SW480 (cell line): Measurements from ENCODE around the gene DTNA.
A peak's percentile ranks its signal among the peaks of the same experiment; 100 is the strongest.
"Not testable (repeated sequence)": the region's sequence is repeated elsewhere in the genome, so short reads cannot be mapped to it uniquely, and the experiment has no call there.

Experiments used
- DNase-seq: peaks from one replicate; pipeline ENCODE4 v3.0.0-alpha.2; 2016; ENCODE audit warnings: low spot score

DTNA gene

DNA sequence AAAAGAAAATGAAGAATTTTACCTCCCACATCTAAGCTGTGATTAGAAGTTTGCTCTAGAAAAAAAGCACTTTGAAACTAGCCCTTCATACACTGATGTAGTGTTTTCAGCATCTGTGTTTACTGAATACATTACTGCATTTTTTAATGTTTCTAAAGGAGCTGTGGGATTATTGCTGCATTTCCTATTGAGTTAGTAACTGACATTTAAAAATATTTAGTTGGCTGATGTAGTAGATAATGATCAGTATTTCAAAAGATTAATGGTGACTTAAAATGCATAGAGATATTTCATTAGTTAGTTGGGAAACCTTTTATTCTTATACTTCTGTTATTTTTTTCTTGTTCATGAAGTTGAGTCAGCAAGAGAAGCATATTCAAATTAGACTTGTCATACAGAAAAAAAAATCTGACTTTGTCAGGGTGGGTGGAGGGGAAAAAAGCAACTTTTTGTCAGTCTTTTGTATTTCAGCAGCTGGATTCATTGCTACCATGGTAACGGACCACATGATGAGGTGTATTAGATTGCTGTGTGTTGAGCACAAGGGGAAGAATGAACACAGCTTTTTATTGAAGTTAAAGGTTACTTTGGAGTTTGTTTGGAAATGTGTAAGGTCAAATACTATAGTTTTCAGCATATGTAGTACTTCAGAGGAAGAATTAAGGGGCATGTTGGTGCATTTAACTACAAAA lies at the start of gene DTNA:
DTNA (plus strand) TSS at position 549 of the 692 bp plus-strand sequence. CDS start 45,679 bp downstream, outside the sequence.
- DNase-seq, result peak; percentile 1

DNA sequence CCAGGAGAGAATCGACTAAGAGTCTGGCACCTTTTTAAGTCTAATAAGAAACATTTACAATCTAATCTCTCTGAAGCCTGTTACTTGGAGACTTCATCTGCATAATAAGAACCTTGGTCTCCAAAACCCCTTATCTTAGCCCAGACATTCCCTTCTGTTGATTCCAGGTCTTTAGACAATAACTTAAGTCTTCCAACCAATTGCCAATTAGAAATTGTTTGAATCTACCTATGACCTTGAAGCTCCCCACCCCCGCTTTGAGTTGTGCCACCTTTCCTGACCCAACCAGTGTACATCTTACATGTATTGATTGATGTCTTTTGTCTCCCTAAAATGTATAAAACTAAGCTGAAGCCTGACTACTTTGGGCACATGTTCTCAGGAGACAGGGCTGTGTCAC lies 49.5 kb upstream of the DTNA start:
- no peak for DNase-seq

DNA sequence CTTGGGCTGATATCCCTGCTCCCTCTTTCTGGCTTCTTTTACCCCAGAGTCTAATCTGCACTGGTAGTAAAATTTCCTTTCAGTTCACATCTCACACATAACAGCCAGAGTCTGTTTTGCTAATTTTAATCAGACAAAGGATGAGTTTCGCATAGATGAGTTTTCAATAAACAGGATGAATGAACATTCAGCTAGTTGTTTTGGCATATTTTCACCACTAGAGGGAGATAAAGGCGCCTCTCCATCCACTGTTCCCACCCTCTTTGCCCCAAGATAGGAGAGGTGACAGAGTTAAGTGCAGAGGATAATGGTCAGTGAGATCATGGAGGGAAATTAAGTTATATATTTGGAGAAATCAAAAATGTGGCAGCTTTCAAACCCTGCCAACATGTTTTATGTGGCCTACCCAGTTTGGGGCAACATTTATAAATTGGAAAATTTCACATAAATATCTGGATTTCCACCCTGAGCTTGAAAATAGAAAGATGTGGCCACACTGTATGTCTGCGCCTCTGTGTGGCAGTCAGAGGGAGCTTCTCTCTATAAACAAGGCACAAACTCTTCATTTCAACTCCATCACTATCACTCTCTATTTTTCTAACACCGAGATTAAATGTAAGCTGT lies 48.5 kb upstream of the DTNA start:
- peak; percentile 33 for DNase-seq

DNA sequence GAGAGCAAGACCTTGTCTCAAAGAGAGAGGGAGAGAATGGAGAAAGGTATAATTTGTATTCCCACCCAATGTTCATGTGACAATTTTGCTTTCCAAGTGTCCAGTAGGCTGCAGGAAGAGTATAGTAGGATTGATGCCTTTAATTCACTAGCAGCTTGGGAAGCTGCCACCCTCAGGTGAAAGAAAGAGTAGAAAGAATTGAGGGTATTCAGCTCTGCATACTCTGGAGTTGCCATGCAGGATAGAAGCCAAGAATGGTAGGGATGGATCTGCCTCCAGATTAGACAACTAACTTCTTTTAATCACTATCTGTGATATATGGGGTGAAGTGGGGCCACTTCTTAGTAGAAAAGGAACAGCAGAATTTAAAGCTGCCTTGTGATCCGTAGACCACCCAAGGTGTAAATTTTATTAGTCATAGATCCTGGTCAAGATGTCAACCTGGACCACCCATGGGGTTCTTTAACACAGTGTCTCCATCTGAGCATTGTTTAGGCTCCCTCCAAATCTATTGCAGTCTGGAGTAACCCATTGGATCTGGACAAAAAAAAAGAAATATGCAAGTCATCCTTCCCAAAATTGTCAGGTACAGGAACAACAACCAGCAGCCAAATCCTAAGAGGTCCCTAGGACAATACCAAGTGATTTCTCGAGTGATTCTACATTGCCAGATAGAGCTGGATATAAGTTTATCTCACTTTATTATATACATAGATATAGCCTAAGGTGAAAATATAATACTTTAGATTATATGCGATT lies 33.1 kb upstream of the DTNA start:
- DNase-seq, result no peak

DNA sequence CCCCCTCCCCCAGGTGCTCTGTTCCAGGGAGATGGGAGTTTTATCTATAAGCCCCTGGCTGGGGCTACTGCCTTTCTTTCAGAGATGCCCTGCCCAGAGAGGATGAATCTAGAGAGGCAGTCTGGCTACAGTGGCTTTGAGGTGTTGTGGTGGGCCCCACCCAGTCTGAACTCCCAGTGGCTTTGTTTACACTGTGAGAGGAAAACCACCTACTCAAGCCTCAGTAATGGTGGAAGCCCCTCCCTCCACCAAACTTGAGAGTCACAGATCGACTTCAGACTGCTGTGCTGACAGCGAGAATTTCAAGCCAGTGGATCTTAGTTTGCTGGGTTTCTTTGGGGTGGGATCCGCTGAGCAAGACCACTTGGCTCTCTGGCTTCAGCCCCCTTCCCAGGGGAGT lies 20.3 kb upstream of the DTNA start:
- DNase-seq, result not testable (repeated sequence)

DNA sequence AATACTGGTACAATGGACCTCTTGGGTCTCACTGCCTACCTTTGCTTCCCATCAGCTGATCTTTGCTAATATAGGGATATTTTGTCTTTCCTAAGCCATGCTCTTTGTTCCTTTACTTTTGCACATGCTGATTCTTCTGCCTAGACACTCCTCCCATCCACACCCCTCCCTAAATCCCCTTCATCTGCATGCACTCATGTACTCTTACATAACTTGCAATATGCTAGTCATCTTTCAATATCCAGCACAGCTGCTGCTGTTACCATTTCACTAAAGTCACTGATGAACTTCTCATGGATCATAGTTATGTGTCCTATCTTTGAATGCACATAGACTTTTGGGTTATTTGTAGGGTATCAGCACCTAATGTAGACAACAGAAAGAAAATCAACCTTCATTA lies 18.5 kb upstream of the DTNA start:
- no peak for DNase-seq

DNA sequence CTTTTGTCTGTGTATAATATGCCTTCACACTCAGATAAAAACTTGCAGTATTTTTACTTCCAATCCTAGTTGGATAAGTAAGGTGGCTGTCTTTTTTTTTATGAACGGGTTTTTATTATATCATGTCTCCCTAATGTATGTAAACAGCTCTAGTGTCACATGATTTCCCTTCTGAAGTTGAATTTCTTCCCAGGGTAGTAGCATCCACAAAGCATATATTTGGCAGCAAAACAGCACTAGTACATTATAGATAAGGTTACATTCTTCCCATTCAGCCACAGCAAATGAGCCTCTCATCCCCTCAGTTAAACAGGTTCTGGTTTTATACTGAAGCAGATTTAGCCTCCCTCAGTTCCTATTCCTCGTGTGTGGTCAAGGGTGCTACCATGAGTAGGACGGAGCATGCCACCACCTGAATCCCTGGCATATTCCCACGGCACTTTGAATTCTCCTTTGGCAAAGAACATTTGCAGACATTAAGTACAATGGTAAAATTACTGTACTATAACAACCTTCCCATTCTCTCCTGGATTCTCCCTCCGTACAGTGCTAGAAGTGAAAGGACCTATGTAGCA lies 15.4 kb upstream of the DTNA start:
- DNase-seq, result no peak

DNA sequence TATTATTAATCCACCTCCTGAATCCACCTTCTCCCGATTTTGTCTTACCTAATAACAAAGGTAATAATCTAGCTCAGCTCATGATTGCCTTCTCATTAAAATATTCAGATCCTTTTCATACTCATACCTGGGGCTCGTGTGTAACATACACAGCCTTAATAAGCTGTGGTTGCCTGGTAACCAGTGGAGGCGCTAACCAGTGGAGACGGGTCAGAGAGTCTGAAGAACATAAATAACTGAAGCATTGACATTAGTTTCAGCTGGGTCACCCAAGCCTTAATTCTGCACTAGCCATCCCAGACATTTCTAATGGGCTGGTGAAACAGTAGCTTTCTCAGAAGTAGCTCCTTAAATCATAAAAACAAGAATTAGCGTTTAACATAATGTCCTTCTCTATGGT lies 14.8 kb upstream of the DTNA start:
- DNase-seq, result no peak

DNA sequence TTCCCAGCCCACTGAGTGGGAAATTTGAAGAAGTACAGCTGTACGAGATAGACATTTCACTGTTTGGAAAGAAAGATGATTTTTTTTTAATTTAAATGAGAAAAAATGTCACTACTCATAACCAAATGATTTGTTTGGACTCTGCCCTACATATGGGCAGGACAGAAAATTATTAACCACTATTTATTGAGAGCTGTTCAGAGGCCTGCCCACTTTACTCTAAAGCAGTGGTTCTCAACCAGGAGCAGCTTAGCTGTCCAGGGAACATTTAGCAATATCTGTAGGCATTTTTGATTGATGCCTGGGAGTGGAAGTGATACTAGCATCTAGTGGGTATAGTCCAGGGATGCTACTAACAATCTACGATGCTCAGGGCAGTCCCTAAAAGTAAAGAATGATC lies 13.4 kb upstream of the DTNA start:
- no peak for DNase-seq

DNA sequence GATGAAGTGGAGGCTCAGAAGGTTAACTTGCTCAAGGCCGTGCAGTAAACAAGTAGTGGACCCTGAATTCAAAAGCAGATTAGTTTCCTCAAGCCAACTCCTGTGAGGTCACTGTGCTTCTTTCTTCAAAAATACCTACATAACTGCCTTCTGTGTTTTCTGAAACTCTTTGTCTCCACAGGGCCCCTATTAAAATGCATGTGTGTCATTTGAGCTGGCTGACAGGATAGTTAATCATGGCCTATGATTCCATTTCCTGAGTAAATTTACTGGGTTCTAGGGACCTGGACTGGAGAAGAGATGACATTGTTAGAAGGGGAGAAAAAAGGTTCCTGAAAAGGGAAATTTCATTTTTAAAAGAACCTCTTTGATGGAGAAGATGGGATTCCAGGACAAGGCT lies 12.9 kb upstream of the DTNA start:
- DNase-seq, result no peak

DNA sequence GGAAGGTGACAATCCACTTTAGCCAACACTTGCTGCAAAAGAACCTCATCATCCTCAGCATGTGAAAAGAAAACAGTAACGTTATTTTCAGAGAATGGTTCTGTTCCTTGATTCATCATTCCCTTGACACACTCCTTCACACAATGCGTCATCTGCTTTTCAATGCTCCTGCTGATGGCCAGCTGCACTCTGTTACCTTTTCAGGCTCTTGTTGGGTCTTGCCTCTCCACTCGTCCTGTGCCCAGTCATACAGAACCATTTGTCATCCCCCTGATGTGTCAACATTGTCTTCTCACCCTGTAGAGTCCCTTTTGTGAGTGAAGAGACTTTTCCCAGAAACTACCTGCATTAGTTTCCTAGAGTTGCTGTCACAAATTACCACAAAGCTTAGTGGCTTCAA lies 12.2 kb upstream of the DTNA start:
- no peak for DNase-seq

DNA sequence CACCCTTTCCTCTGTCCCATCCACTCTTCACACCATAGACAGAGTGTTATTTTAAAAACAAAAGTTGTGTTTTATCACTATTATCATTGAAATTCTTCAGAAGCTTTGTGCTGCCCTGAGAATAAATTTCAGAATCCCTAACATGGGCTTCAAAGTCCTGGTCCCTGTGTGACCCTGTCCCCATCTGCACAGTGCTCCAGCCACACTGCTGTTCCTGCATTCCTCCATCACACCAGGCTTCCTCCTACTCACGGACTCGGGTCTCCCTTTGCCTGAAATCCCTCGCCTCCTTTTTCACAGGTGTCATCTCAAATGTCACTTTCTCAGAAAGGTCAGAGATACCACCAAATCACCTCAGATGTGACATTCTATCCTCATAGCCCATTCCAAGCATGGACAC lies 8.2 kb upstream of the DTNA start:
- DNase-seq, result no peak

DNA sequence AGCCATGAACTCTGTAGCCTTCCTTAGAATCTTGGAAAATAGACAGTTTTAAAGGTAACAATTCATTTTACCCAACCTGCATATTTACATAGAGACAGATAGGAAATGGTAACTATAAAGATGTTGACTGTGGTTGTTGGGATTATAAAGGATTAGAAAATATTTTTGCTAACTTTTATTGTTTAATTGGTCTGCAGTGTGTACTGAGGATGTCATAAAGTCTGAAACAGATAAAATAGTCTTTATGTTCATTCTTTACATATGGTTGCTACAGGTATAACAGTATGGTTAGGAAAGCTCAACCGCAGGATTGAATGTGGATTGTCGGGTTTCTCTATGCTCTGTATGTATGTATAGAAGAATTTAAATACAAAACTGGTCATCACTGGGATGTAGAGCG lies 7.3 kb upstream of the DTNA start:
- no peak for DNase-seq

DNA sequence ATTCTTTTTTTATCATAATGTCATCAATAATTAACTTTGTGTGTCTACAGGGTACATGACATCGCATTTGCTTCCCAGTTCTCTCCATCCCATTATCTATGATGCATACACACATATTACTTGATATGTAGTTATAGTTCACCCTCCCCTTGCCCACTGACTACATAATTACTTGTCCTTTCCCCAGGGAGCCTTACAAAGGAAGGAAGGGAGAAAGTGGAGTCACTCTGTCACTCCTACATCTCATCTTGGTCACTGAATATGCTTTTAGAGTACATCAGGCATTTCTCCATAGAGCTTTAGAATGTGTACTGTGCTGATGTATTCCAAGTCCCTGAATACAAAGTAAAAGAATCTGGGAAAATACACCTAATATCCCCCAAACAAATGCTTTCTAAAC lies 6.0 kb upstream of the DTNA start:
- no peak for DNase-seq

DNA sequence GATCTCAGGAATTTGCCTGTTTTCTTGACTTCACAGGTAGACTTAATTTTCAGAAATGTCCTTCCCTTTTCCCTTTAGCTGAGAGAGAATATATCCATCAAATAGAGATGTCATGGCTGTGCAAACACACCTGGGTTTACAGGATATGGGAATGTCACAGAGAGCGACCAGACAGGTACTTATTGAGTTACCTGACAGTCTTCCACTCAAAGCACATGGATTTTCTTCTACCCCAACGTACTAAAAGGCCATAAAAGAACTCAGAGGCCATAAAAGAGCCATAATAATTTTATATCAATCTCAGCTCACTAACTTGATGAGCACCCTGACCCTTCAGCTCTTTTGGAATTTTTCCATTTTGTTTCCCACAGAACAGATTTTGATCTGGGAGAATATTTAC lies 5.3 kb upstream of the DTNA start:
- DNase-seq, result no peak

DNA sequence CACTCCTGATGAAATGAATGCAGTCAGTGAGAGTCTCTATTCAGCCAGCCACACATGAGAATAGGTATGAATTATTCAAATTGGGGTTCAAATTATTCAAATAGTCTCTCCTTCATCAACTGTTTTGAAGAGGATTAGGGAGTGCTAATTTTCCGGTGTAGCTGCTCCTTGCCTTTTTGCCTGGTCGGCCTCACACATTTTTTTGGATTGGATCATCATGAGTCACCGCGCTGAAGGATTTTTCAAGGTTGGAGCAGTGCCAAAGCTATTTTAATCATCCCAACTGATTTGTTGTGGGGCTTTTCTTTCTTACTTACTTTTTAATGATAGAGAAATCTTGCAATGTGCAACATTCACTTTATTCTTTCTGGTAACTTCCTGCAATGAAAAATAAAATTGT lies 2.4 kb upstream of the DTNA start:
- peak; percentile 66 for DNase-seq

DNA sequence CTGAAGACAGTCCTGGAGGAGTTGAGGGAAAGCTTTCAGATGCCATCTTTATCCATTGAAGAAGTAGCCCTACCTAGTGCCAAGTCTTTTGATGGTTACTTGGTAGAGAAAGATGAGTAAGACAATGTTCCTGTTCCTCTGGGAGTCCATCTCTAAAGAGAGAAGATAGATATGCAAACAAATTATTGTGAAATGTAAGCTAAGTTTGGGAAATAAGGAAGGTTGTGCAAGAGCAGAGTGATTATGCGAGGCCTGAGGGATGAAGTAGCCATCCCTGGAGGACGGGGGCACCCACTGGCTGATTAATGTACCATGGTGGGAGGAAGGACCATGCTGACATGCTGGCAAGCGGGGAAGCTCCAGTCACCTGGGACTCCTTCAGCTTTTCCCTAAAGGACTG lies 994 bp upstream of the DTNA start:
- DNase-seq, result no peak

DNA sequence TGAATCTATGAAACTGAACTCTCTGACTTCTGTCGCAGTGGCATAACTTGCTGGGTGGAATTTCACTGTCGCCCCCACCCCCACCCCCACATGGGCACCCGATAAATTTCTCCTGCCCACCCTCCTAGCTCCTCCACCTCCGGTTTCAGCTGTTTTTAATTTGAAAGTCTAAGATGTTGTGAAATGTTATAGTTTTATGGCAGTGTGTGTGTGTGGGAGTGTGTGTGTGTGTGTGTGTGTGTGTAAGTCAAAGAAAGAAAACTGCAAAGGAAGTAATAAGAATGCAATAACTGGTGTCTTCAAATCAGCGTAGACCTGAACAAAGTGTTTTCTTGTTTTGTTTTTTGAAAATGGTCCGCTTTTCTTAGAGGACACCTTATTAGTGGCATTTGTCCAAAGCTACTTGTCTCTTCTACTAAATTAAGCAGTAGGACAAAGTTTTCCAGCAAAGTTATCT lies 388 bp downstream of the DTNA start:
- DNase-seq, result no peak

DNA sequence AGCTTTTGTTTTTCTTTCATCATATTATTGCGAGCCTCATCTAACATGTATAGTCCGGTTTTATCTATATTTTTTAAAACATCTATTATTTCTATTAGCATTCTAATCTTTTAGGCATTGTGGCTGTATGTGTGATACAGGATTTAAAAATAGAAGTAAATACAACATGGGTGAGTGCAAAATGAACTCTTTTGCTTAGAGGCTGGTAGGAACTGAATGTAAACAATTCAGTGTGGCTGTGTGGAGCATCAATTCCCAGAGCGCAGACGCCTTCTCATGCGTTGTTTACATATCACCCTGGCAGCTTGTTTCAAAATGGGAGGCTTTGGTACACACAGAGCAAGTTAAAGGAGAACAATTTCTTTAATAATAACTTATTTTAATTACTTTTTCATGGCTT lies 836 bp downstream of the DTNA start:
- DNase-seq, result no peak

DNA sequence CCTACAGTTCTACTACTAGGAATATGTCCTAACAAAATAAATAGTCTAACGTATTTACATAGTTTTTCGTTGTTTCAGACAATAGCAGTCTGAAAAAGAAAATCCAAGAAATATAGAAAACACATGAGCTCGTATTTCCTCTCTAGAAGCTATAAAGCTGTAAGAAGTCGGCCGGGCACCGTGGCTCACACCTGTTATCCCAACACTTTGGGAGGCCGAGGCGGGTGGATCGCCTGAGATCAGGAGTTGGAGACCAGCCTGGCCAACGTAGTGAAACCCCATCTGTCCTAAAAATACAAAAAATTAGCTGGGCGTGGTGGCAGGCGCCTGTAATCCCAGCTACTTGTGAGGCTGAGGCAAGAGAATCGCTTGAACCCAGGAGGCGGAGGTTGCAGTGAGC lies 6.0 kb downstream of the DTNA start:
- DNase-seq, result not testable (repeated sequence)

DNA sequence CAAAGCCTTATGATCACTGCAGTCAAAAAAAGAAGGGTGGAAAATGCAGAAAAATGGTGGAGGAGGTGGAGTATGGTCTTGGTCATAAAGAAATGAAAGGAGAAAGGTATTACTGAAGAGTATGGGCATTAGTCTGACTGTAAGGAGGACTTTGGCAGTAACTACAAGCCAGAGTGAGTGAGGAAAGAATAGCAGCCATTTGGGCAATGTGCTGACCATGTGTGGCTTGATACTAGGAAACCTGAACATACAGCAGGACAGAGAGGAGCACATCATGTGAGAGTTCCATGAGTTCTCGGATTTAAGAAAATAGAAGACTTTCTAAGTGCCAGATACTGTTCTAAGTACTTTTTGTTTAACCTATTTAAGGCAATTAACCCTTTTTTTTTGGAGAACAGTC lies 8.5 kb downstream of the DTNA start:
- DNase-seq, result no peak

DNA sequence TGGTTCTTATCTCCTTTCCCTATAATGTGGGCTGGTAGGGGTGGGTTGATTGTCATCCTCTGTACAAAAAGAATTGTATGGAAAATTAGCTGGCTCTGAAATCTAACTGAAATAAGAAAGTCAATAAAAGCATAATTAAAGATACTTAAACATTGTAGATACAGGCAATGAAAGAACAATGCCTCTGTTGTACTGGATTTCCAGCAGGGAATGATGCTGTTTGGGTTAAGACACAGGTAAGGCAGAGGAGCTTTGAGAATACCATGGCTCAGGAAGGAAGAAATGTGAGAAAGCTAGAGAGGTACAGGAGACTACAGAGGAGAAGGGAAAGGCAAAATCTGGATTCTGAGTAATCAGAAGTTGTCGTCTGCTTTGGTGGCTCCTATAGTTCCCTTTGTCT lies 10.1 kb downstream of the DTNA start:
- no peak for DNase-seq

DNA sequence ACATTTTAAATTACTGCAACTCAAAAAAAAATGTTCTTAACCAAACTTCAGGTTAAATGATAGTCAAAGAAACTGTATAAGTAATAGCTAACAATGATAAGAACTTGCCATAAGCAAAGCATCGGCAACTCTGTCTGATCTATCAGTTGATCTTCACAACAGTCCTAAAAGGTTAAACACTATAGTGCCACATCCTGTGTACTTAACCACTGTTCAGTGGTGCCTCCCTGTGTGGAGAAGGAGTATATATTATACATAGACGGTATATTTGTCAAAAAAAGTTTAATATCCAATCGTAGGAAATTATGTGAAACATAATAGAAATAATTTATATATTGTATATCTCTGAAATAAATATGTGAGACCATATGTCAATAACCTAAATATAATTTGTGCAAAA lies 13.0 kb downstream of the DTNA start:
- no peak for DNase-seq
